CD4-positive, alpha-beta T cell (primary cell): ENCODE results near the gene LDLR. TPM values are rescaled to one million over a fixed set of nuclear protein-coding genes. Genes with fewer than 3 reads are reported as not detected.
"Not testable (repeated sequence)": the region's sequence is repeated elsewhere in the genome, so short reads cannot be mapped to it uniquely, and the experiment has no call there.

ENCODE experiments used
- ATAC-seq: fragments of 200-7000 bp; cut with Tn5 transposase; one replicate; pipeline ENCODE4 v1.10.0; 2022; ENCODE audit warnings: mild to moderate bottlenecking; ENCODE audit not compliant: poor library complexity
- CTCF ChIA-PET: fragments of 350-600 bp; sonication (Branson Sonifier 250); formaldehyde crosslinking; loops from one replicate; lab custom pipeline; 2021; ENCODE audit warnings: antibody characterized with exemption, inconsistent platforms; lab: Charles Lee
- POLR2A ChIA-PET: fragments of 350-600 bp; sonication (Branson Sonifier 250); formaldehyde crosslinking; loops from one replicate; lab custom pipeline; 2021; ENCODE audit warnings: antibody characterized with exemption, inconsistent platforms; lab: Charles Lee
- DNase-seq, 14 experiments: peaks; one replicate each; pipeline ENCODE4 v3.0.0-alpha.2; 2013 to 2020; ENCODE audit warnings: mixed read lengths in 2 of 14
- H3K27ac ChIP-seq, 2 donors: one replicate each; pipeline versions ENCODE4 v1.5.1 to v1.7.0; 2013; ENCODE audit warnings: low read length in 2 of 2, low read depth in 1 of 2, mild to moderate bottlenecking in 1 of 2
- H3K27me3 ChIP-seq, 2 experiments: 1 replicate in 1 of 2; 2 replicates in 1 of 2; pipeline versions ENCODE4 v1.6.1 to v1.7.0; 2013; ENCODE audit warnings: low read length in 2 of 2, control low read depth in 1 of 2, mild to moderate bottlenecking in 1 of 2, moderate library complexity in 1 of 2; ENCODE audit not compliant: insufficient read depth in 2 of 2, control insufficient read depth in 1 of 2
- H3K36me3 ChIP-seq: one replicate; pipeline ENCODE4 v1.6.1; 2013; ENCODE audit warnings: low read length, control low read depth; ENCODE audit not compliant: insufficient read depth
- H3K4me1 ChIP-seq: one replicate; pipeline ENCODE4 v1.6.1; 2013; ENCODE audit warnings: low read length, control low read depth; ENCODE audit not compliant: insufficient read depth
- H3K4me3 ChIP-seq: one replicate; pipeline ENCODE4 v1.5.1; 2013; ENCODE audit warnings: mild to moderate bottlenecking, low read length, moderate library complexity
- H3K9me3 ChIP-seq, 2 experiments: 1 replicate in 1 of 2; 2 replicates in 1 of 2; pipeline versions ENCODE4 v1.6.1 to v1.7.0; 2013; ENCODE audit warnings: low read length in 2 of 2, mild to moderate bottlenecking in 2 of 2, control low read depth in 1 of 2, moderate library complexity in 1 of 2; ENCODE audit not compliant: control insufficient read depth in 1 of 2, insufficient read depth in 1 of 2
- H3K27ac Mint-ChIP-seq: one replicate; pipeline ENCODE4 v1.8.0; 2020; ENCODE audit warnings: mixed read lengths
- H3K27me3 Mint-ChIP-seq: one replicate; pipeline ENCODE4 v1.8.0; 2021; ENCODE audit warnings: mixed read lengths
- H3K36me3 Mint-ChIP-seq: one replicate; pipeline ENCODE4 v1.8.0; 2021; ENCODE audit warnings: low read depth, mixed read lengths
- H3K4me1 Mint-ChIP-seq: one replicate; pipeline ENCODE4 v1.8.0; 2021; ENCODE audit warnings: low read depth, mixed read lengths
- H3K4me3 Mint-ChIP-seq: one replicate; pipeline ENCODE4 v1.8.0; 2020; ENCODE audit warnings: mild to moderate bottlenecking, mixed read lengths
- H3K9me3 Mint-ChIP-seq: one replicate; pipeline ENCODE4 v1.8.0; 2020; ENCODE audit warnings: mixed read lengths
- CTCF ChIP-seq: fragments of 200-600 bp; IDR thresholded peaks from one replicate; pipeline ENCODE4 v1.8.0; 2022; ENCODE audit warnings: antibody characterized with exemption, mild to moderate bottlenecking
- intact Hi-C, 2 experiments: fragments of 100-400 bp; cut with DNase I in 1 of 2; cut with micrococcal nuclease in 1 of 2; formaldehyde crosslinking; loops; one replicate each; pipeline versions ENCODE4 v1.15.1 to v1.9.0; 2023 to 2025; cut with DNase I, micrococcal nuclease
- total RNA-seq, 174 experiments: library from RNA in 2 of 174; stranded (reverse) in 2 of 174; gene quantifications; one replicate each; pipeline ENCODE4 v1.2.3 and lab custom pipeline; 2021 to 2026

Gene LDLR
- total RNA-seq, 2 experiments from 2014 or later = 32.5 to 34.0 TPM

DNA sequence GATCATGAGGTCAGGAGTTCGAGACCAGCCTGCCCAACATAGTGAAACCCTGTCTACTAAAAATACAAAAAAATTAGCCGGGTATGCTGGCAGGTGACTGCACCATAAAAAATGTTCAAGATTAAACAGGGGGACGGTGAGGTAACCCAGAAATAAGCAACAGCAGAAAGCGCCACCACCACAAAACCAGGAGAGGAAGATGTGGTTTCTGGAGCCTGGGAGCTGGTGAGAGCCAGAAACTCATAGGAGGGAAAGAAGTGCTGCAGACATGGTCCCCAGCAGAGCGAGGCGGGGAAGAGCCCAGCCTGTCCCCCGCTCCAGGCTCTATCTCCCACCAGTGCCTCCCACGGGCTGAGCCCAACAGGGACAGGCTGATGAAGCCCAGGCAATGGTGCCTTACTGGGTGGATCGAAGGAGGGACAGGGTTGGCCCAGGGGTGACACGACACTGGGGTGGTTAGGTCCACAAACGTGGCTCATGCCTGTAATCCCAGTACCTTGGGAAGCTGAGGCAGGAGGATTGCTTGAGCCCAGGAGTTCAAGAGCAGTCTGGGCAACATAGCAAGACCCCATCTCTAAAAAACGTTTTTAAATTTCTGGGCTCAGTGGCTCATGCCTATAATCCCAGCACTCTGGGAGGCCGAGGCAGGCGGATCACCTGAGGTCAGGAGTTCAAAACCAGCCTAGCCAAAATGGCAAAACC, 47.3 kb downstream of the LDLR start:
- H3K4me3 Mint-ChIP-seq = no peak overlapping the region
- ChIA-PET CTCF (interaction anchor here (3.4 kb wide), 1 partner anchor 101 kb away, joined by 9 read pairs; no protein-coding TSS in a partner anchor), POLR2A (interaction anchor here (0.6 kb wide), 2 partner anchors 184 to 475 kb away, joined by 3 to 5 read pairs; no protein-coding TSS in a partner anchor)
- ATAC-seq (no peak), DNase-seq (no peak)
- Histone ChIP-seq H3K9me3 (no peaks in the 10 kb centered on the region), H3K4me3 (no peak overlapping the region), H3K27ac (no peak overlapping the region), H3K27me3 (no peaks in the 10 kb centered on the region), H3K4me1 (peaks cover 22% of the 10 kb centered on the region), H3K36me3 (peaks cover 7% of the 10 kb centered on the region)
- H3K27ac Mint-ChIP-seq = no peak overlapping the region
- H3K36me3 Mint-ChIP-seq = peaks cover 8% of the 10 kb centered on the region
- intact Hi-C loops = loop anchor here in 1 of 2 experiments (1.0 to 10.0 kb wide), 3 partner anchors 67 to 448 kb away; no protein-coding TSS in a partner anchor
- H3K9me3 Mint-ChIP-seq = no peaks in the 10 kb centered on the region
- no peaks in the 10 kb centered on the region for H3K27me3 Mint-ChIP-seq
- TF ChIP-seq CTCF = no peak
- peaks cover 8% of the 10 kb centered on the region for H3K4me1 Mint-ChIP-seq

DNA sequence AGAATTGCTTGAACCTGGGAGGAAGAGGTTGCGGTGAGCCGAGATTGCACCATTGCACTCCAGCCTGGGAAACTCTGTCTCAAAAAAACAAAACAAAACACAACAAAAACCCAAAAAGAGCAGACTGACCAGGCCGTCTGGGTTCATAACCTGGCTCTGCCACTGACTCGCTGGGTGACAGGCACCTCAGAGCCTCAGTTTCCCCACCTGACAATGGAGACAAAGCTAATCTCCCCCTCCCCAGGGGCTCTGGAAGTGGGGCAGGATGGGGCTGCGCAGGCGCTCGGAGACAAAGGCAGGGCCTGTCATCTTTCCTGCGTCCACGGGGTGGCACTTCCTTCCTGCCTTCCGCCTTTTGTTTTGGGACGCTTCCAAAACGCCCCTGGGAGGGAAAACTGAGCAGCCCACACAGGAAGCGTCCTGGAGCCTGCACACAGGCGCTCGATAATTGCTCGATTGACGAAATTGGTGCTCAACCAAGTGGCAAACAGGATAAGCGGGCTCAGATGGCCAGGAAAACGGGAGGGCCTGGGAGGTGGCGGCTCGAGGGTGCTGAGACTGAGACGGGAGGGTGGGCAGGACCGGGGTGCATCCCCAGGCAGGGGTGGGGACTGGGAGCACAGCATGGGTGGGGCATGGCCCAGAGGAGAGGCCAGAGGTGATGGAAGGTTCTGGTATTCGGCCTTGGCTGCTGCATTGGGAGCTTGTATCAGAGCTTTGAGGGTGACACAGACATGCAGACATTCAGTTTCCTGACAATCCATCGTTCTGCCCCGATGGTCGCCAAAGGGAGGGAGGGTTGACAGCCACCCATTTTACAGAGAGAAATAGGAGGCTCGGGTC, 48.5 kb downstream of the LDLR start:
- TF ChIP-seq CTCF = peak; percentile 74
- Mint-ChIP-seq H3K4me3 (peak overlapping the region; percentile 83), H3K27me3 (no peaks in the 10 kb centered on the region), H3K9me3 (no peaks in the 10 kb centered on the region), H3K4me1 (peaks cover 8% of the 10 kb centered on the region), H3K27ac (peak overlapping the region; percentile 8), H3K36me3 (peaks cover 3% of the 10 kb centered on the region)
- no peaks in the 10 kb centered on the region for H3K9me3 ChIP-seq
- peak; percentile 27 to 80 (median 49) for DNase-seq
- H3K36me3 ChIP-seq = no peaks in the 10 kb centered on the region
- no peaks in the 10 kb centered on the region for H3K27me3 ChIP-seq
- peak; percentile 92 for ATAC-seq
- peaks cover 25% of the 10 kb centered on the region for H3K4me1 ChIP-seq
- ChIA-PET POLR2A (interaction anchor here (0.5 to 1.1 kb wide), 3 partner anchors 183 to 893 kb away, joined by 3 to 5 read pairs (median 3); no protein-coding TSS in a partner anchor), CTCF (interaction anchor here (1.0 to 3.4 kb wide), 2 partner anchors 11 to 102 kb away, joined by 6 to 9 read pairs; no protein-coding TSS in a partner anchor)
- H3K4me3 ChIP-seq = peak overlapping the region; percentile 51
- no peak overlapping the region for H3K27ac ChIP-seq
- intact Hi-C loops = loop anchor here in 1 of 2 experiments (1.0 to 10.0 kb wide), 3 partner anchors 66 to 447 kb away; no protein-coding TSS in a partner anchor

GRCh38 chr19:11138601-11139300, 49.5 kb downstream of the LDLR start:
- ATAC-seq = no peak
- H3K27me3 ChIP-seq = no peaks in the 10 kb centered on the region
- H3K4me3 ChIP-seq = no peak overlapping the region
- peaks cover 33% of the 10 kb centered on the region for H3K4me1 ChIP-seq
- Mint-ChIP-seq H3K36me3 (no peaks in the 10 kb centered on the region), H3K9me3 (no peaks in the 10 kb centered on the region), H3K27ac (no peak overlapping the region), H3K4me3 (no peak overlapping the region), H3K4me1 (peaks cover 8% of the 10 kb centered on the region), H3K27me3 (no peaks in the 10 kb centered on the region)
- CTCF ChIA-PET = interaction anchor here (1.0 to 3.4 kb wide), 2 partner anchors 12 to 103 kb away, joined by 6 to 9 read pairs; no protein-coding TSS in a partner anchor
- DNase-seq = no peak
- no peaks in the 10 kb centered on the region for H3K36me3 ChIP-seq
- no peak for TF ChIP-seq CTCF
- POLR2A ChIA-PET = no interaction called here
- intact Hi-C loops = loop anchor here in 1 of 2 experiments (10.0 kb wide), 1 partner anchor 446 kb away; no protein-coding TSS in a partner anchor
- H3K27ac ChIP-seq = no peak overlapping the region
- H3K9me3 ChIP-seq = no peaks in the 10 kb centered on the region

- H3K4me1 Mint-ChIP-seq, H3K36me3 ChIP-seq, H3K27me3 Mint-ChIP-seq, H3K9me3 ChIP-seq, ATAC-seq, H3K27me3 ChIP-seq, H3K9me3 Mint-ChIP-seq, DNase-seq, H3K27ac Mint-ChIP-seq, intact Hi-C loops, POLR2A ChIA-PET, H3K4me3 Mint-ChIP-seq, H3K27ac ChIP-seq, H3K36me3 Mint-ChIP-seq, H3K4me3 ChIP-seq: not testable (repeated sequence)
- peaks cover 33% of the 10 kb centered on the region for H3K4me1 ChIP-seq
- CTCF ChIA-PET = interaction anchor here (3.4 kb wide), 1 partner anchor 104 kb away, joined by 9 read pairs; no protein-coding TSS in a partner anchor
These were observed 50.8 kb downstream of the LDLR start for GRCh38 chr19:11140023-11140538.
